ENCODE measurements around the gene TEAD1. TPM values are rescaled to one million over a fixed set of nuclear protein-coding genes. Genes with fewer than 3 reads are reported as not detected.
A peak's percentile ranks its signal among the peaks of the same experiment; 100 is the strongest.

Gene TEAD1
- total RNA-seq, 1 donor = 176 TPM

DNA sequence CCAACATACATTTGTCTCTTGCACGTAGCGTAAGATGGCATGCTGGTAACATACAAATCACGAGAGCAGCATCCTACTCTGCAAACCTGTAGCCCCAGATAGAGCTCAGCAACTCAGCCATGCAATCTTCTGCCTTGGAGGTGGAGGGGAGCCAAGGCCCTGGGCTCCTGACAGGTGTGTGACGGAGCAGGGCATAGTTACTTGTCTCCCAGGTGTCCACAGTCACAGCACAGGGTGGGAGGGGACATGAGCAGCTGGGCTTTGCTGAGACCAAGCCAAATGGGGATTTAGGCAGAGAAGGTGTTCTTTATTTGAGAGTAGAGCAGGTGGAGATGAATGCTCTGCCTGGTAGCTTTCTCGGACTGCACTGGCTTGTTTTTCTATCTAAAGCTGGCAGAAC is 111.7 kb downstream of the TEAD1 start:
- H4K20me1 ChIP-seq (ENCODE audit: insufficient read depth, low read length) = peaks cover 34% of the 10 kb centered on the region
- no peaks in the 10 kb centered on the region for H3K27me3 ChIP-seq (ENCODE audit: insufficient read depth, low read length)

GRCh38 chr11:12786450-12786849 is 112.2 kb downstream of the TEAD1 start:
- H3K4me1 ChIP-seq (ENCODE audit: insufficient read depth, low read length) = peaks cover 22% of the 10 kb centered on the region
- H3K27ac ChIP-seq (ENCODE audit: low read depth, low read length) = no peak overlapping the region
- no peak overlapping the region for H3K4me3 ChIP-seq (ENCODE audit: insufficient read depth, low read length)
- H3K36me3 ChIP-seq (ENCODE audit: insufficient read depth, low read length) = peaks cover 5% of the 10 kb centered on the region
- H3K9me3 ChIP-seq (ENCODE audit: low read depth, low read length) = no peaks in the 10 kb centered on the region
- no peak overlapping the region for H2AFZ ChIP-seq (ENCODE audit: low read length)
- DNase-seq (ENCODE audit: insufficient read length, low spot score, missing footprints) = no peak
- no peak for TF ChIP-seq CTCF (IDR thresholded peaks at IDR 0.05; ENCODE audit: extremely low read depth, low read depth, low read length)
- no peak overlapping the region for H3K4me2 ChIP-seq (ENCODE audit: insufficient read depth, low read length)
- H4K20me1 ChIP-seq (ENCODE audit: insufficient read depth, low read length) = peaks cover 38% of the 10 kb centered on the region
- H3K27me3 ChIP-seq (ENCODE audit: insufficient read depth, low read length) = no peaks in the 10 kb centered on the region
- H3K79me2 ChIP-seq (ENCODE audit: insufficient read depth, low read length) = peaks cover 89% of the 10 kb centered on the region

More for the DNA sequence above, 111.7 kb downstream of the TEAD1 start:
- H2AFZ ChIP-seq (ENCODE audit: low read length) = no peak overlapping the region
- no peak overlapping the region for H3K4me2 ChIP-seq (ENCODE audit: insufficient read depth, low read length)
- peaks cover 89% of the 10 kb centered on the region for H3K79me2 ChIP-seq (ENCODE audit: insufficient read depth, low read length)
- no peak overlapping the region for H3K27ac ChIP-seq (ENCODE audit: low read depth, low read length)
- no peaks in the 10 kb centered on the region for H3K9me3 ChIP-seq (ENCODE audit: low read depth, low read length)
- DNase-seq (ENCODE audit: insufficient read length, low spot score, missing footprints) = no peak
- H3K4me3 ChIP-seq (ENCODE audit: insufficient read depth, low read length) = no peak overlapping the region
- peaks cover 22% of the 10 kb centered on the region for H3K4me1 ChIP-seq (ENCODE audit: insufficient read depth, low read length)
- H3K36me3 ChIP-seq (ENCODE audit: insufficient read depth, low read length) = peaks cover 5% of the 10 kb centered on the region
- TF ChIP-seq CTCF (IDR thresholded peaks at IDR 0.05; ENCODE audit: extremely low read depth, low read depth, low read length) = no peak

DNA sequence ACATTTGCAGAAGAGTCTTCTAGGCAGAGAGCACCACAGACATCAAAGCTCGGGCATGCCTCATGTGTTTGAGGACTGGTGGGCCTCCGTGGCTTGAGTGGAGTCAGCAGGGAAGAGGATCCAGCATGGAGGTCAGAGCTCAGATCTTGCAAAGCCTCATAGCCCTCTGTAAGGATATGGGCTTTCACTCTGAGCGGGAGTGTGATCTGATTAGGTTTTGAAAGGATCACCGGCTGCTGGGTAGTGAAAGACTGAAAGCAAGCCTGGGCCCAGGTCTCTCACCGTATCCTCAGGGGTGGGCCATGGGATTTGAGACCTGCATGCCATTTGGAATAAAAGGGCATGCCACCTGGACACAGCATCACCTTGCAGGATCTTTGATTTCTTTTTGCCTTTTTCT is 112.7 kb downstream of the TEAD1 start:
- Histone ChIP-seq H3K9me3 (ENCODE audit: low read depth, low read length) (no peaks in the 10 kb centered on the region), H3K36me3 (ENCODE audit: insufficient read depth, low read length) (peaks cover 5% of the 10 kb centered on the region), H3K79me2 (ENCODE audit: insufficient read depth, low read length) (peaks cover 90% of the 10 kb centered on the region), H3K4me2 (ENCODE audit: insufficient read depth, low read length) (no peak overlapping the region), H3K27ac (ENCODE audit: low read depth, low read length) (peak overlapping the region; percentile 71), H4K20me1 (ENCODE audit: insufficient read depth, low read length) (peaks cover 42% of the 10 kb centered on the region), H3K4me1 (ENCODE audit: insufficient read depth, low read length) (peaks cover 26% of the 10 kb centered on the region), H3K27me3 (ENCODE audit: insufficient read depth, low read length) (no peaks in the 10 kb centered on the region), H3K4me3 (ENCODE audit: insufficient read depth, low read length) (no peak overlapping the region), H2AFZ (ENCODE audit: low read length) (no peak overlapping the region)
- DNase-seq (ENCODE audit: insufficient read length, low spot score, missing footprints) = no peak
- no peak for TF ChIP-seq CTCF (IDR thresholded peaks at IDR 0.05; ENCODE audit: extremely low read depth, low read depth, low read length)

- no peak for TF ChIP-seq CTCF (IDR thresholded peaks at IDR 0.05; ENCODE audit: extremely low read depth, low read depth, low read length)
Measured at GRCh38 chr11:12787847-12788246, 113.6 kb downstream of the TEAD1 start.

More at GRCh38 chr11:12787847-12788246, 113.6 kb downstream of the TEAD1 start:
- H3K4me2 ChIP-seq (ENCODE audit: insufficient read depth, low read length) = peak overlapping the region; percentile 72
- H3K36me3 ChIP-seq (ENCODE audit: insufficient read depth, low read length) = peaks cover 5% of the 10 kb centered on the region
- peaks cover 35% of the 10 kb centered on the region for H3K4me1 ChIP-seq (ENCODE audit: insufficient read depth, low read length)
- H2AFZ ChIP-seq (ENCODE audit: low read length) = no peak overlapping the region
- no peaks in the 10 kb centered on the region for H3K9me3 ChIP-seq (ENCODE audit: low read depth, low read length)
- no peak overlapping the region for H3K4me3 ChIP-seq (ENCODE audit: insufficient read depth, low read length)
- H3K27me3 ChIP-seq (ENCODE audit: insufficient read depth, low read length) = no peaks in the 10 kb centered on the region
- peaks cover 47% of the 10 kb centered on the region for H4K20me1 ChIP-seq (ENCODE audit: insufficient read depth, low read length)
- peak overlapping the region; percentile 71 for H3K27ac ChIP-seq (ENCODE audit: low read depth, low read length)
- peaks cover 86% of the 10 kb centered on the region for H3K79me2 ChIP-seq (ENCODE audit: insufficient read depth, low read length)
- DNase-seq (ENCODE audit: insufficient read length, low spot score, missing footprints) = no peak
